HG03342 (cell line): ENCODE data around the gene TNRC6A.
"Not testable (repeated sequence)": the region's sequence is repeated elsewhere in the genome, so short reads cannot be mapped to it uniquely, and the experiment has no call there.

Experiments
- ATAC-seq: cut with Tn5 transposase; IDR thresholded peaks from one replicate; pipeline ENCODE4 v1.9.1; 2021; ENCODE audit warnings: mild to moderate bottlenecking, moderate library complexity; ENCODE audit not compliant: unreplicated experiment

TNRC6A gene

GRCh38 chr16:24810951-24811843 lies 81.7 kb downstream of the TNRC6A start:
- ATAC-seq = no peak

- ATAC-seq = not testable (repeated sequence)
Measured at GRCh38 chr16:24812813-24813212, 83.4 kb downstream of the TNRC6A start.

- no peak for ATAC-seq
Measured at GRCh38 chr16:24815021-24815420, 85.6 kb downstream of the TNRC6A start.

GRCh38 chr16:24816688-24817087 lies 87.2 kb downstream of the TNRC6A start:
- no peak for ATAC-seq

- ATAC-seq = no peak
Measured at GRCh38 chr16:24819462-24820040, 90.1 kb downstream of the TNRC6A start.

GRCh38 chr16:24820522-24820921 lies 91.1 kb downstream of the TNRC6A start:
- ATAC-seq = no peak

GRCh38 chr16:24821129-24821528 lies 91.7 kb downstream of the TNRC6A start:
- no peak for ATAC-seq

- no peak for ATAC-seq
Measured at GRCh38 chr16:24822542-24822941, 93.1 kb downstream of the TNRC6A start.

- no peak for ATAC-seq
Measured at GRCh38 chr16:24822974-24823373, 93.5 kb downstream of the TNRC6A start.

- ATAC-seq = no peak
Measured at GRCh38 chr16:24825696-24826095, 96.2 kb downstream of the TNRC6A start.

GRCh38 chr16:24826096-24826690 lies 96.7 kb downstream of the TNRC6A start:
- ATAC-seq = no peak

GRCh38 chr16:24826817-24827566 lies 97.5 kb downstream of the TNRC6A start:
- ATAC-seq = no peak

GRCh38 chr16:24829153-24829552 lies 99.7 kb downstream of the TNRC6A start:
- ATAC-seq = no peak

- no peak for ATAC-seq
Measured at GRCh38 chr16:24833352-24833751, 103.9 kb downstream of the TNRC6A start.

- no peak for ATAC-seq
Measured at GRCh38 chr16:24834459-24835335, 105.2 kb downstream of the TNRC6A start.

GRCh38 chr16:24836836-24837235 lies 107.4 kb downstream of the TNRC6A start:
- ATAC-seq = no peak

- ATAC-seq = no peak
Measured at GRCh38 chr16:24837969-24838368, 108.5 kb downstream of the TNRC6A start.

- no peak for ATAC-seq
Measured at GRCh38 chr16:24838554-24839266, 109.3 kb downstream of the TNRC6A start.

- ATAC-seq = no peak
Measured at GRCh38 chr16:24839347-24839972, 110.0 kb downstream of the TNRC6A start.
